ACC112 (cell line): ENCODE data around the gene SHC2.
A peak's percentile ranks its signal among the peaks of the same experiment; 100 is the strongest.
"Not testable (repeated sequence)": the region's sequence is repeated elsewhere in the genome, so short reads cannot be mapped to it uniquely, and the experiment has no call there.

Experiments used
- H2AFZ ChIP-seq: fragments of 200-600 bp; sonication (generic); one replicate; pipeline ENCODE4 v1.6.0; 2017; ENCODE audit warnings: antibody characterized with exemption, low read length; ENCODE audit not compliant: unreplicated experiment
- H3K27ac ChIP-seq: fragments of 200-600 bp; sonication (generic); 2 replicates; pipeline ENCODE4 v1.5.1; 2014; ENCODE audit warnings: low read depth, mild to moderate bottlenecking, antibody characterized with exemption, low read length, moderate library complexity
- H3K27me3 ChIP-seq: fragments of 200-600 bp; sonication (generic); 2 replicates; pipeline ENCODE4 v1.6.1; 2014; ENCODE audit warnings: mild to moderate bottlenecking, antibody characterized with exemption, low read length, moderate library complexity, mixed read lengths; ENCODE audit not compliant: insufficient read depth
- H3K36me3 ChIP-seq: fragments of 200-600 bp; sonication (generic); 2 replicates; pipeline ENCODE4 v1.6.1; 2016; ENCODE audit warnings: mild to moderate bottlenecking, antibody characterized with exemption, low read length, moderate library complexity, mixed read lengths; ENCODE audit not compliant: insufficient read depth
- H3K4me1 ChIP-seq: fragments of 200-600 bp; sonication (generic); one replicate; pipeline ENCODE4 v1.6.1; 2016; ENCODE audit warnings: low read length, mixed read lengths; ENCODE audit not compliant: insufficient read depth, unreplicated experiment, control insufficient read depth
- H3K4me3 ChIP-seq: fragments of 200-600 bp; sonication (generic); 2 replicates; pipeline ENCODE4 v1.5.1; 2014; ENCODE audit warnings: mild to moderate bottlenecking, low read depth, low read length
- H3K79me2 ChIP-seq: fragments of 200-600 bp; sonication (generic); one replicate; pipeline ENCODE4 v1.6.0; 2016; ENCODE audit warnings: low read length; ENCODE audit not compliant: control insufficient read depth, unreplicated experiment, insufficient read depth

Gene SHC2

GRCh38 chr19:419721-420515 lies 40.9 kb downstream of the SHC2 start:
- Histone ChIP-seq H2AFZ (no peak overlapping the region), H3K4me1 (no peaks in the 10 kb centered on the region), H3K27me3 (no peaks in the 10 kb centered on the region), H3K36me3 (no peaks in the 10 kb centered on the region), H3K79me2 (no peaks in the 10 kb centered on the region), H3K27ac (no peak overlapping the region), H3K4me3 (no peak overlapping the region)

GRCh38 chr19:418761-419671 lies 41.8 kb downstream of the SHC2 start:
- no peaks in the 10 kb centered on the region for H3K79me2 ChIP-seq
- no peaks in the 10 kb centered on the region for H3K36me3 ChIP-seq
- no peak overlapping the region for H2AFZ ChIP-seq
- no peak overlapping the region for H3K27ac ChIP-seq
- H3K4me1 ChIP-seq, result no peaks in the 10 kb centered on the region
- H3K4me3 ChIP-seq, result no peak overlapping the region
- H3K27me3 ChIP-seq, result no peaks in the 10 kb centered on the region

DNA sequence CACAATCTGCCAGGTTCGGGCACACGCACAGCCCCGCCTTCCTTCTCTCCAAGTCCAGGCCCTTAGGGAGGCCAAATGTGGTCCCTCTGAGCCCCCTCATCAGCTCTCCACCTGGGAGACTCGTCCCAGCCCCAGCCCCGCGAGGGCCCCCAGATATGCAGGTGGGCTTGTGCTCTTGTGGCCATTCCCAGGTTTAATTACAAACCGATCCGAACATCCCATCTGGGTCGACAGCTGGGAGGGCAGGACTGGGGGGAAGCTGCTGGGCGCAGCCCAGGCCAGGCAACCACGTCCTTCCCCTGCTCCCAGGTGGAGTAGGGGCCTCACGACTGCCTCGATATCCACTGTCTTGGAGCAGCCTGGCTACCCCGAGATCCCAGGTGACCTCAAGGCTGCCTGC lies 44.4 kb downstream of the SHC2 start:
- Histone ChIP-seq H3K36me3 (no peaks in the 10 kb centered on the region), H2AFZ (no peak overlapping the region), H3K27me3 (no peaks in the 10 kb centered on the region), H3K27ac (no peak overlapping the region), H3K79me2 (no peaks in the 10 kb centered on the region), H3K4me3 (no peak overlapping the region), H3K4me1 (no peaks in the 10 kb centered on the region)

- no peak overlapping the region for H3K4me3 ChIP-seq
- H3K4me1 ChIP-seq, result no peaks in the 10 kb centered on the region
- H2AFZ ChIP-seq, result no peak overlapping the region
- H3K79me2 ChIP-seq, result no peaks in the 10 kb centered on the region
- peaks cover 2% of the 10 kb centered on the region for H3K27me3 ChIP-seq
- no peaks in the 10 kb centered on the region for H3K36me3 ChIP-seq
- no peak overlapping the region for H3K27ac ChIP-seq
Measured at GRCh38 chr19:415292-415691, 45.5 kb downstream of the SHC2 start.

DNA sequence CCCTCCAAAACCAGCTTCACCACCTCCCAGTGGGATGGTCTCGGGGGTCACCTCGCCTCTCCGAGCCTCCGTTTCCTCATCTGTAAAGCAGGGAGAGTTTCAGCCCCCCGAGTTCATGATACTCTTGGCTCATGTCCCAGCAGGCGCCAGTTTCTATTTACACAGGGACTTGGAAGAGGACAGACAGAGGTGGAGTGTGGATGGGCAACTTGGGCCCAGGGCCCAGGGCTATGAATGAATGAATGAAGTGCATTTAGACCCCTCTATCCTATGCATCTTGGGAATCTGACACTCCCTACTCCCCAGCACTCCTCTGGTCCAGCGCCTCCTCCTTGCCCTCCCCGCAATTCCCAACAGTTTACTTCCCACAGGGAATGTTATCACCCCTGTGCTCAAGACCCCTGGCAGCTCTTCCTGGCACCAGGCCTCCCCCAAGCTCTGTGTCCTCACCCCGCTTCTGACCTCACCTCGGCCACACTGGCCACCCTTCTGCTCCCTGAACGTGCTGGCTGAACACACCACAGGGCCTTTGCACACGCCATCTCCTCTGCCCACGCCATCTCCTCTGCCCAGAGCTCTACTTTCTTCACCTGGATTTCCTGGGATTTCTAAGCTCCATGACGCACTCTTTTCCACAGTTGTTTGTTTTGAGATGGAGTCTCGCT lies 46.9 kb downstream of the SHC2 start:
- no peak overlapping the region for H3K27ac ChIP-seq
- H3K79me2 ChIP-seq, result no peaks in the 10 kb centered on the region
- no peak overlapping the region for H2AFZ ChIP-seq
- H3K27me3 ChIP-seq, result peaks cover 15% of the 10 kb centered on the region
- H3K36me3 ChIP-seq, result no peaks in the 10 kb centered on the region
- H3K4me1 ChIP-seq, result no peaks in the 10 kb centered on the region
- H3K4me3 ChIP-seq, result no peak overlapping the region

- peaks cover 27% of the 10 kb centered on the region for H3K27me3 ChIP-seq
- no peaks in the 10 kb centered on the region for H3K79me2 ChIP-seq
Measured at GRCh38 chr19:412356-413355, 48.2 kb downstream of the SHC2 start.

DNA sequence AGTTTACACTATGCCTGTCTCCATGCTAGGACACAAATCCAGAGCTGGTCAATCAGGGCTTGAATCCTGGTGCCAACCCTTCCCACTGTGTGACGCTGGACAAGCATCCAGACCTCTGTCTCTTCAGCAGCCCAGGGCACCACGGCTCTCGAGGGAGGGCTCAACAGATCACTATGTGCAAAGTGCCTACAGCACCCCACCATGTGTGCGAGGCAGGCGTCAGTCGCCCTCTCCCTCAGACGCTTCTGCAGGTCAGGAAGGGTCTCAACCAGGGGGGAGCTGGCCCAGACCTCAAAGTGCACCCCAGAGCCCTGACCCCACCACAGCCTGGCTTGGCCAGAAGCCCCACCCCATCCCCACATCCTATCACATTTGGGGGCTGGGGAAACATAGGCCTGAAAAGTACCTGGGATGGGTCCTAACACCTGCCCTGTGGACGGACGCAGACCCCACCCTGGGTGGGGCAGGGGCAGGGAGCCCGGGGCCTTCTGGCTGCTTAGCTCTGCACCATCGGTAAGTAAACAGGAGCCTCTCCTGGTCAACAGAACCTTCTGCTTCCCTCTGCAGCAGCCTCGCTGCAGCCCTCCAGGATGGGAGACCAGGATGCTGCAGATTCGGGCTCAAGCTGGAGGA lies 49.0 kb downstream of the SHC2 start:
- Histone ChIP-seq H3K4me1 (no peaks in the 10 kb centered on the region), H3K79me2 (no peaks in the 10 kb centered on the region), H3K27ac (no peak overlapping the region), H2AFZ (no peak overlapping the region), H3K27me3 (peaks cover 27% of the 10 kb centered on the region), H3K4me3 (no peak overlapping the region), H3K36me3 (no peaks in the 10 kb centered on the region)

More at GRCh38 chr19:412356-413355, 48.2 kb downstream of the SHC2 start:
- Histone ChIP-seq H3K4me3 (no peak overlapping the region), H3K36me3 (no peaks in the 10 kb centered on the region), H3K4me1 (no peaks in the 10 kb centered on the region), H3K27ac (no peak overlapping the region), H2AFZ (no peak overlapping the region)

DNA sequence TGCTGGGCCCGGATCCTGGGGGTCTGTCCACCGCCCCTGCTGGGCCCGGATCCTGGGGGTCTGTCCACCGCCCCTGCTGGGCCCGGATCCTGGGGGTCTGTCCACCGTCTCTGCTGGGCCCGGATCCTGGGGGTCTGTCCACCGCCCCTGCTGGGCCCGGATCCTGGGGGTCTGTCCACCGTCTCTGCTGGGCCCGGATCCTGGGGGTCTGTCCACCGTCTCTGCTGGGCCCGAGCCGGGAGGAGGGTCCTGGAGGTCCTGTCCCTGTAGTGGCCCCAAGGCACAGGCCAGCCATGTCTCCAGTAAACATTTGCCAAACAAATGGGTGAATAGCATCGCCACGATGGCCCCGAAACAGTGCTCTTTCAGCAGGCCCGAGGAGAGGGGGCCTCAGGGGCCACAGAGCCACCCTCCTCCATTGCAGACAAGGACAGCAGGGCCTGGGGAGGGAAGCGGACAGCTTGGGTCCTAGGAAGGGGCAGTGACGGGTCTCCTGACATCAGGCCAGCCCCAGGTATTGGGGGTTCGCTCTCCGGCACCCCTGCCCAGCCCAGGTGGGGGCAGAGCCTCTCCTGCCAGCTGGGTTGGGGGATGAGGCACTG lies 49.6 kb downstream of the SHC2 start:
- H2AFZ ChIP-seq, H3K36me3 ChIP-seq, H3K27ac ChIP-seq, H3K4me3 ChIP-seq, H3K4me1 ChIP-seq, H3K79me2 ChIP-seq: not testable (repeated sequence)
- peaks cover 27% of the 10 kb centered on the region for H3K27me3 ChIP-seq

GRCh38 chr19:410243-410781 lies 50.5 kb downstream of the SHC2 start:
- Histone ChIP-seq H3K79me2 (no peaks in the 10 kb centered on the region), H2AFZ (no peak overlapping the region), H3K36me3 (no peaks in the 10 kb centered on the region), H3K4me1 (no peaks in the 10 kb centered on the region), H3K4me3 (0 out of 2 replicates have a peak overlapping the region, but pooled peaks have one; percentile 40), H3K27me3 (peaks cover 27% of the 10 kb centered on the region), H3K27ac (no peak overlapping the region)
